Keratinocyte (primary cell): ENCODE measurements around the gene DRD2.

ENCODE experiments used
- EZH2 ChIP-seq: IDR thresholded peaks from one replicate; pipeline ENCODE4 v1.6.1; 2012; ENCODE audit warnings: inconsistent platforms, mild to moderate bottlenecking, low read length, moderate library complexity
- TF ChIP-seq, protein P1 (sequence below), 3 experiments: IDR thresholded peaks in 1 of 3; conservative IDR thresholded peaks in 1 of 3; optimal IDR thresholded peaks in 1 of 3; 2 replicates in 2 of 3; 3 replicates in 1 of 3; pipeline versions ENCODE3 to v1.5.1; 2011; ENCODE audit warnings: low read length in 3 of 3, mild to moderate bottlenecking in 3 of 3, moderate library complexity in 2 of 3, control low read depth in 1 of 3, inconsistent platforms in 1 of 3; ENCODE audit not compliant: insufficient read depth in 2 of 3; ENCODE audit errors: extremely low read depth in 1 of 3

GRCh38 chr11:113507341-113507740 is 32.1 kb upstream of the DRD2 start:
- TF ChIP-seq, protein P1, sequence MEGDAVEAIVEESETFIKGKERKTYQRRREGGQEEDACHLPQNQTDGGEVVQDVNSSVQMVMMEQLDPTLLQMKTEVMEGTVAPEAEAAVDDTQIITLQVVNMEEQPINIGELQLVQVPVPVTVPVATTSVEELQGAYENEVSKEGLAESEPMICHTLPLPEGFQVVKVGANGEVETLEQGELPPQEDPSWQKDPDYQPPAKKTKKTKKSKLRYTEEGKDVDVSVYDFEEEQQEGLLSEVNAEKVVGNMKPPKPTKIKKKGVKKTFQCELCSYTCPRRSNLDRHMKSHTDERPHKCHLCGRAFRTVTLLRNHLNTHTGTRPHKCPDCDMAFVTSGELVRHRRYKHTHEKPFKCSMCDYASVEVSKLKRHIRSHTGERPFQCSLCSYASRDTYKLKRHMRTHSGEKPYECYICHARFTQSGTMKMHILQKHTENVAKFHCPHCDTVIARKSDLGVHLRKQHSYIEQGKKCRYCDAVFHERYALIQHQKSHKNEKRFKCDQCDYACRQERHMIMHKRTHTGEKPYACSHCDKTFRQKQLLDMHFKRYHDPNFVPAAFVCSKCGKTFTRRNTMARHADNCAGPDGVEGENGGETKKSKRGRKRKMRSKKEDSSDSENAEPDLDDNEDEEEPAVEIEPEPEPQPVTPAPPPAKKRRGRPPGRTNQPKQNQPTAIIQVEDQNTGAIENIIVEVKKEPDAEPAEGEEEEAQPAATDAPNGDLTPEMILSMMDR (optimal IDR thresholded peaks at IDR 0.05 in 1 of 3, IDR thresholded peaks at IDR 0.05 in 1 of 3, conservative IDR thresholded peaks at IDR 0.05 in 1 of 3; ENCODE audit: extremely low read depth in 1 of 3, insufficient read depth in 2 of 3, low read length in 3 of 3), result no peak
- TF ChIP-seq EZH2, result no peak
